HG03095 (cell line): ENCODE data around the gene MFF.

Experiments
- ATAC-seq: cut with Tn5 transposase; IDR thresholded peaks from one replicate; pipeline ENCODE4 v1.9.1; 2021; ENCODE audit warnings: moderate library complexity; ENCODE audit not compliant: unreplicated experiment

MFF gene

GRCh38 chr2:227324995-227325838 lies at the start of gene MFF:
Gene MFF, plus strand, starts transcription at chr2:227325251. Its CDS starts 5,415 bp downstream, at chr2:227330666.
- peak; percentile 95 for ATAC-seq

GRCh38 chr2:227280895-227281294 lies 44.2 kb upstream of the MFF start:
- ATAC-seq = no peak

- ATAC-seq = no peak
These were observed 39.3 kb upstream of the MFF start for GRCh38 chr2:227285741-227286236.

- no peak for ATAC-seq
These were observed 37.3 kb upstream of the MFF start for GRCh38 chr2:227287771-227288170.

GRCh38 chr2:227292314-227292713 lies 32.7 kb upstream of the MFF start:
- no peak for ATAC-seq

- ATAC-seq = no peak
These were observed 31.5 kb upstream of the MFF start for GRCh38 chr2:227293531-227293930.

- ATAC-seq = no peak
These were observed 29.2 kb upstream of the MFF start for GRCh38 chr2:227295806-227296205.

- ATAC-seq = no peak
These were observed 28.2 kb upstream of the MFF start for GRCh38 chr2:227296671-227297405.

- no peak for ATAC-seq
These were observed 23.5 kb upstream of the MFF start for GRCh38 chr2:227301523-227301922.

- peak; percentile 79 for ATAC-seq
These were observed 16.3 kb upstream of the MFF start for GRCh38 chr2:227308784-227309183.

- ATAC-seq = no peak
These were observed 14.3 kb upstream of the MFF start for GRCh38 chr2:227310756-227311110.

- no peak for ATAC-seq
These were observed 13.1 kb upstream of the MFF start for GRCh38 chr2:227311861-227312506.

- ATAC-seq = no peak
These were observed 12.5 kb upstream of the MFF start for GRCh38 chr2:227312579-227312978.

GRCh38 chr2:227313310-227313709 lies 11.7 kb upstream of the MFF start:
- no peak for ATAC-seq

- no peak for ATAC-seq
These were observed 7.2 kb upstream of the MFF start for GRCh38 chr2:227317834-227318233.

- no peak for ATAC-seq
These were observed 4.6 kb upstream of the MFF start for GRCh38 chr2:227320305-227321094.

- no peak for ATAC-seq
These were observed 2.4 kb upstream of the MFF start for GRCh38 chr2:227322530-227323205.

GRCh38 chr2:227323818-227324217 lies 1.2 kb upstream of the MFF start:
- ATAC-seq = no peak

- no peak for ATAC-seq
These were observed 433 bp upstream of the MFF start for GRCh38 chr2:227324642-227324994.

GRCh38 chr2:227325839-227326195 lies 766 bp downstream of the MFF start:
- peak; percentile 13 for ATAC-seq
